ENCODE measurements around the gene RGS17.
"Not testable (repeated sequence)": the region's sequence is repeated elsewhere in the genome, so short reads cannot be mapped to it uniquely, and the experiment has no call there.

DNA sequence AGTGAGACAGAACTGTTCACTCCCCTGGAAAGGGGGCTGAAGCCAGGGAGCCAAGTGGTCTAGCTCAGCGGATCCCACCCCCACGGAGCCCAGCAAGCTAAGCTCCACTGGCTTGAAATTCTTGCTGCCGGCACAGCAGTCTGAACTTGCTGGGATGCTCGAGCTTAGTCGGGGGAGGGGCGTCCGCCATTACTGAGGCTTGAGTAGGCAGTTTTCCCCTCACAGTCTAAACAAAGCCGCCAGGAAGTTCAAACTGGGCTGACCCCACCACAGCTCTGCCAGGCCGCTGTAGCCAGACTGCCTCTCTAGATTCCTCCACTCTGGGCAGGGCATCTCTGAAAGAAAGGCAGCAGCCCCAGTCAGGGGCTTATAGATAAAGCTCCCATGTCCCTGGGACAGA lies 20.0 kb downstream of the RGS17 start:
- TF ChIP-seq, protein P1, sequence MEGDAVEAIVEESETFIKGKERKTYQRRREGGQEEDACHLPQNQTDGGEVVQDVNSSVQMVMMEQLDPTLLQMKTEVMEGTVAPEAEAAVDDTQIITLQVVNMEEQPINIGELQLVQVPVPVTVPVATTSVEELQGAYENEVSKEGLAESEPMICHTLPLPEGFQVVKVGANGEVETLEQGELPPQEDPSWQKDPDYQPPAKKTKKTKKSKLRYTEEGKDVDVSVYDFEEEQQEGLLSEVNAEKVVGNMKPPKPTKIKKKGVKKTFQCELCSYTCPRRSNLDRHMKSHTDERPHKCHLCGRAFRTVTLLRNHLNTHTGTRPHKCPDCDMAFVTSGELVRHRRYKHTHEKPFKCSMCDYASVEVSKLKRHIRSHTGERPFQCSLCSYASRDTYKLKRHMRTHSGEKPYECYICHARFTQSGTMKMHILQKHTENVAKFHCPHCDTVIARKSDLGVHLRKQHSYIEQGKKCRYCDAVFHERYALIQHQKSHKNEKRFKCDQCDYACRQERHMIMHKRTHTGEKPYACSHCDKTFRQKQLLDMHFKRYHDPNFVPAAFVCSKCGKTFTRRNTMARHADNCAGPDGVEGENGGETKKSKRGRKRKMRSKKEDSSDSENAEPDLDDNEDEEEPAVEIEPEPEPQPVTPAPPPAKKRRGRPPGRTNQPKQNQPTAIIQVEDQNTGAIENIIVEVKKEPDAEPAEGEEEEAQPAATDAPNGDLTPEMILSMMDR (IDR thresholded peaks at IDR 0.05; ENCODE audit: low read depth, low read length) = not testable (repeated sequence)
- TF ChIP-seq EZH2phosphoT487 (IDR thresholded peaks at IDR 0.05; ENCODE audit: low read depth) = not testable (repeated sequence)
